ENCODE measurements around the gene CNTNAP4. TPM values are rescaled to one million over a fixed set of nuclear protein-coding genes. Genes with fewer than 3 reads are reported as not detected.

CNTNAP4 gene
- total RNA-seq, 1 experiment from 2014 or later: not detected

- TF ChIP-seq MAX (CRISPR knock-in tag; IDR thresholded peaks at IDR 0.05): no peak
Measured at GRCh38 chr16:76351441-76351840, 74.2 kb downstream of the CNTNAP4 start (continued).

GRCh38 chr16:76360404-76360803, 83.2 kb downstream of the CNTNAP4 start:
- POLR2A ChIA-PET: no interaction called here
- no peak for ATAC-seq
- Mint-ChIP-seq H3K27ac (no peak overlapping the region), H3K36me3 (peaks cover 7% of the 10 kb centered on the region), H3K4me3 (no peak overlapping the region), H3K9me3 (peaks cover 53% of the 10 kb centered on the region), H3K27me3 (ENCODE audit: low read depth) (peaks cover 2% of the 10 kb centered on the region; the same call in 1 of the 2 replicates), H3K4me1 (no peaks in the 10 kb centered on the region)
- no peak for DNase-seq (ENCODE audit: low spot score)
- TF ChIP-seq ZBTB21 (CRISPR knock-in tag; IDR thresholded peaks at IDR 0.05; ENCODE audit: borderline replicate concordance) (no peak), USF2 (CRISPR knock-in tag; IDR thresholded peaks at IDR 0.05) (no peak), ATF2 (CRISPR knock-in tag; IDR thresholded peaks at IDR 0.05; ENCODE audit: borderline replicate concordance, low read depth) (no peak), FOXP1 (CRISPR knock-in tag; IDR thresholded peaks at IDR 0.05; ENCODE audit: borderline replicate concordance) (no peak), IRF1 (CRISPR knock-in tag; IDR thresholded peaks at IDR 0.05) (no peak), ZNF396 (CRISPR knock-in tag; IDR thresholded peaks at IDR 0.05; ENCODE audit: borderline replicate concordance) (no peak), ZNF219 (CRISPR knock-in tag; IDR thresholded peaks at IDR 0.05; ENCODE audit: borderline replicate concordance) (no peak), STAT6 (CRISPR knock-in tag; conservative IDR thresholded peaks at IDR 0.05; ENCODE audit: low read depth) (no peak), ZMAT4 (CRISPR knock-in tag; IDR thresholded peaks at IDR 0.05) (no peak), CREB1 (CRISPR knock-in tag; IDR thresholded peaks at IDR 0.05) (no peak), MXD4 (CRISPR knock-in tag; IDR thresholded peaks at IDR 0.05; ENCODE audit: borderline replicate concordance) (no peak), NFYB (CRISPR knock-in tag; conservative IDR thresholded peaks at IDR 0.05; ENCODE audit: low read depth) (no peak), ARID4B (CRISPR knock-in tag; IDR thresholded peaks at IDR 0.05; ENCODE audit: borderline replicate concordance) (no peak), FOXP4 (CRISPR knock-in tag; IDR thresholded peaks at IDR 0.05) (no peak), IRF2 (CRISPR knock-in tag; IDR thresholded peaks at IDR 0.05; ENCODE audit: borderline replicate concordance, low read depth) (no peak)
- CTCF ChIA-PET: no interaction called here

Data from WTC11 (cell line).